Measurements from ENCODE around the gene TAS2R9.

GRCh38 chr12:10794222-10794621, 15.7 kb downstream of the TAS2R9 start:
- no peak for TF ChIP-seq CTCF (IDR thresholded peaks at IDR 0.05; ENCODE audit: borderline replicate concordance, extremely low read depth, low read length, poor library complexity, severe bottlenecking)
- no peak for TF ChIP-seq EZH2 (IDR thresholded peaks at IDR 0.05; ENCODE audit: borderline replicate concordance, low read depth, low read length, severe bottlenecking)
